Astrocyte of the cerebellum (primary cell): ENCODE results near the gene TMEM240.
A peak's percentile ranks its signal among the peaks of the same experiment; 100 is the strongest.
"Not testable (repeated sequence)": the region's sequence is repeated elsewhere in the genome, so short reads cannot be mapped to it uniquely, and the experiment has no call there.

Experiments used
- DNase-seq: peaks from one replicate; pipeline ENCODE4 v3.0.0-alpha.2; 2011; ENCODE audit warnings: low read depth
- H3K4me3 ChIP-seq: 2 replicates; pipeline ENCODE4 v1.5.1; 2011; ENCODE audit warnings: mild to moderate bottlenecking, low read depth, low read length, moderate library complexity
- CTCF ChIP-seq: IDR thresholded peaks from 2 replicates; pipeline ENCODE4 v1.5.1; 2012; ENCODE audit warnings: low read length, low read depth, moderate library complexity, mild to moderate bottlenecking; ENCODE audit errors: missing control alignments
- in situ Hi-C: cut with HindIII; loops from 2 replicates; pipeline ENCODE4 v1.10.0; 2017; ENCODE audit warnings: low sequenced_read_pairs

TMEM240 gene

GRCh38 chr1:1507305-1507704, 33.1 kb downstream of the TMEM240 start:
- in situ Hi-C loops: no loop called here
- no peak for TF ChIP-seq CTCF
- H3K4me3 ChIP-seq: no peak overlapping the region
- no peak for DNase-seq

- DNase-seq, H3K4me3 ChIP-seq, in situ Hi-C loops: not testable (repeated sequence)
Measured at GRCh38 chr1:1505801-1506200, 34.6 kb downstream of the TMEM240 start.

GRCh38 chr1:1505366-1505798, 35.0 kb downstream of the TMEM240 start:
- H3K4me3 ChIP-seq, in situ Hi-C loops, DNase-seq: not testable (repeated sequence)
- peak; percentile 32 for TF ChIP-seq CTCF

- TF ChIP-seq CTCF: peak; percentile 56
- H3K4me3 ChIP-seq, in situ Hi-C loops, DNase-seq: not testable (repeated sequence)
Measured at GRCh38 chr1:1504777-1505365, 35.6 kb downstream of the TMEM240 start.

- DNase-seq, in situ Hi-C loops, H3K4me3 ChIP-seq: not testable (repeated sequence)
Measured at GRCh38 chr1:1495461-1495975, 44.9 kb downstream of the TMEM240 start.

- not testable (repeated sequence) for DNase-seq, H3K4me3 ChIP-seq
- in situ Hi-C loops: loop anchor here (5.0 kb wide), 1 partner anchor 122 kb away; no protein-coding TSS in a partner anchor
Measured at GRCh38 chr1:1494311-1494710, 46.1 kb downstream of the TMEM240 start.

- no peak for DNase-seq
- no peak for TF ChIP-seq CTCF
- H3K4me3 ChIP-seq: no peak overlapping the region
- in situ Hi-C loops: loop anchor here (5.0 kb wide), 1 partner anchor 119 kb away; no protein-coding TSS in a partner anchor
Measured at GRCh38 chr1:1491601-1492000, 48.8 kb downstream of the TMEM240 start.

- TF ChIP-seq CTCF: no peak
- in situ Hi-C loops: loop anchor here (5.0 kb wide), 1 partner anchor 118 kb away; no protein-coding TSS in a partner anchor
- no peak overlapping the region for H3K4me3 ChIP-seq
- no peak for DNase-seq
Measured at GRCh38 chr1:1490633-1491230, 49.7 kb downstream of the TMEM240 start.
